SH-SY5Y (cell line): Measurements from ENCODE around the gene KLHL29.

Experiments used
- GATA2 ChIP-seq: IDR thresholded peaks from 2 replicates; pipeline ENCODE4 v1.6.1; 2011; ENCODE audit warnings: mild to moderate bottlenecking, low read depth, low read length
- GATA3 ChIP-seq: IDR thresholded peaks from 2 replicates; pipeline ENCODE4 v1.6.1; 2011; ENCODE audit warnings: low read depth, mild to moderate bottlenecking, low read length, moderate library complexity

DNA sequence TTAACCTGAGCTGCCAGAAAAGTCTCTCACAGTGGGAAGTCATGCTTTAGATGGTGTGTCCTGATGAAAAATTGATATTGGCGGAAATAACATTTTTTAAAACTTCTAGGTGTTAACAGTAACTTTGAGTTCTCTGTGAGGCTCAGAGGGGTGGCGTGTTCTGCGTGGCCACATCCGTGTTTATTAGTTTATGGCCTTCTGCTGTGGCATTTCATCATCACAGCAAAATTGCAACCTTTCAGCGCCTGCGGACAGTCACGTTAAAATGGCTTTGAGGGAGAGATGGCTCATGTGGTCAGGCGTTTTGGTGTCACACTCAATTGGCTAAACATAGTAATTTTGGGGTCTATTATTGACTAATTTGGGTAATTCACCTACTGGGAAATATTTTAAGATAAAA is 42.4 kb downstream of the KLHL29 start:
- TF ChIP-seq GATA3: no peak
- no peak for TF ChIP-seq GATA2
